Stomach smooth muscle (tissue), 2 donors: ENCODE measurements around the gene C9orf85.
"Not testable (repeated sequence)": the region's sequence is repeated elsewhere in the genome, so short reads cannot be mapped to it uniquely, and the experiment has no call there.

ENCODE experiments used
- H3K27ac ChIP-seq: one replicate; pipeline ENCODE4 v1.7.0; 2013; ENCODE audit warnings: mild to moderate bottlenecking, low read length, inconsistent platforms
- H3K27me3 ChIP-seq, 2 donors: one replicate each; pipeline ENCODE4 v1.7.0; 2013; ENCODE audit warnings: low read length in 2 of 2; ENCODE audit not compliant: insufficient read depth in 2 of 2, control insufficient read depth in 1 of 2
- H3K36me3 ChIP-seq, 2 donors: one replicate each; pipeline ENCODE4 v1.7.0; 2013; ENCODE audit warnings: low read length in 2 of 2; ENCODE audit not compliant: control insufficient read depth in 2 of 2, insufficient read depth in 2 of 2
- H3K4me1 ChIP-seq: one replicate; pipeline ENCODE4 v1.7.0; 2013; ENCODE audit warnings: low read length; ENCODE audit not compliant: control insufficient read depth, insufficient read depth
- H3K4me3 ChIP-seq, 2 donors: one replicate each; pipeline ENCODE4 v1.7.0; 2013; ENCODE audit warnings: low read length in 2 of 2
- H3K9ac ChIP-seq, 2 donors: one replicate each; pipeline ENCODE4 v1.7.0; 2013; ENCODE audit warnings: low read length in 2 of 2, mild to moderate bottlenecking in 1 of 2
- H3K9me3 ChIP-seq, 2 donors: one replicate each; pipeline ENCODE4 v1.7.0; 2013; ENCODE audit warnings: low read length in 2 of 2; ENCODE audit not compliant: control insufficient read depth in 2 of 2
- donor health status: healthy.
- donor health status: Pancreatic carcinoma.

Gene C9orf85

DNA sequence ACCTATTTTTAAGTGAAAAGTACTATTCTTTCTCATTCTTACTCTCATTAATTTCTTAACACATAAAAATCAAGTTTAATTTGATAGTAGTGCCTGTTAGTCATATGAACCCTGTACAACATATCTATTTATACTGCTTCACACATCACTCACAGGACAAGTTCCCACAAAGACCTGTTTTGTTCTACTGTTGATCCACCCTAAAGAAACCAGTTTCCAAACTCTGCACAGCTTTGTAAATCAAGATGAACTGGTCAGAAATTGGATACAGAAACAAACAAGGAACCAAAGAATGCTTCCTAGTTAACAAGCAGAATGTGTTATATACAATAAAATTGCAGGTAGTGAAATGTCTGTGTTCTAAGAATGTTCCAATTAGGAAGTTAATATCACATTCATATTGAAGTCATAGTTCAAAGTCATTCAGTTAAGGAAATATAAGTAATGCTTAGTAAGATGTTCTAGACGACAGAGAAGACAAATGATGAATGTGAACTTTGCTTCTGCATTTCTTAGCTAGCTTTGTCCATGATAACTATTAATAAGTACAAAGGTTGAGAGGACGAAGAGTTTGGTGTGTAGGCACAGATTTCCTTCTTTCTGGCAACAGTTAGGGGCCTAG lies 33.4 kb downstream of the C9orf85 start:
- H3K27me3 ChIP-seq = no peaks in the 10 kb centered on the region
- no peak overlapping the region for H3K4me3 ChIP-seq
- no peak overlapping the region for H3K9ac ChIP-seq
- H3K36me3 ChIP-seq = no peaks in the 10 kb centered on the region
- no peaks in the 10 kb centered on the region for H3K9me3 ChIP-seq
- H3K27ac ChIP-seq = no peak overlapping the region
- no peaks in the 10 kb centered on the region for H3K4me1 ChIP-seq

DNA sequence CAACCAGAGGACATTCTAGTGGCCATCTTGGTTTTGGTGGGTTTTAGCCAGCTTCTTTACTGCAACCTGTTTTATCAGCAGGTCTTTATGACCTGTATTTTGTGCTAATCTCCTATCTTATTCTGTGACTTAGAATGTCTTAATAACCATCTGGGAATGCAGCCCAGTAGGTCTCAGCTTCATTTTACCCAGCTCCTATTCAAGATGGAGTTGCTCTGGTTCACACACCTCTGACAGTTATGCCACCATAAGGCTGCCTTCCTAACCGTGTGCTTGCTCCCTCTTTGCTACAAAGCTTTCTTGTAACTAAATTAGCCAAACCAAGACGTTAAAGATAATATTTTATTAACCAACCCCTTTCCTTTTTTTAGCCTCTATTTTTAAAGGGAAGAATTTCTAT lies 43.2 kb downstream of the C9orf85 start:
- not testable (repeated sequence) for H3K27ac ChIP-seq, H3K4me1 ChIP-seq, H3K9me3 ChIP-seq, H3K9ac ChIP-seq, H3K36me3 ChIP-seq, H3K27me3 ChIP-seq, H3K4me3 ChIP-seq

DNA sequence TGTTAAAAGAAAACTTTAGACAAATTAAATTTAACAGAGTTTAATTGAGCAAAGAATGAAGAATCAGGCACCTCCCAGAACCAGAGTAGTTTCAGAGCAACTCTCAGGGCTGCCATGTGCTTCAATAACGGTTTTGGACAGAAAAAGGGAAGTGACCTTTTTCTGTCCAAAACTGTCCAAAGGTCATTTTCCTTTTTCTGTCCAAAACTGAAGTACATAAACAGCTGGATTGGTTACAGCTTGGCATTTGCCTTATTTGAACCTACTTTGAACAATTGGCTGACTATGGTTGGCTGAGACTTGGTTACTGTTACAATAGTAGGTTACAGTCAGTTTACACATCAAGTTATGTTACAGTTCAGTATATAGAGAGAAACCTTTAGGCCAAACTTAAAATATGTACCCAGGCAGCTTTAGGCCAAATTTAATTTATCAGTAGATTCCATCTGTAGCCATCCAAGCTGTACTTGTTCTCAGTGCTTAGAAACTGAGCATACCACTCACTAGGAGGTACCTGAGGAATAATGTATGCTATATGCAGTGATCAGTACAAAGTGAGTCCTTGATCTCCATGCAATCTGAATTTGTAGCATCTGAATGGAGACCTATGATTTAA lies 44.0 kb downstream of the C9orf85 start:
- Histone ChIP-seq H3K27ac (no peak overlapping the region), H3K9me3 (no peaks in the 10 kb centered on the region), H3K27me3 (no peaks in the 10 kb centered on the region), H3K4me3 (no peak overlapping the region), H3K9ac (no peak overlapping the region), H3K4me1 (no peaks in the 10 kb centered on the region), H3K36me3 (peaks cover 0 to 2% of the 10 kb centered on the region in 2 donors)

DNA sequence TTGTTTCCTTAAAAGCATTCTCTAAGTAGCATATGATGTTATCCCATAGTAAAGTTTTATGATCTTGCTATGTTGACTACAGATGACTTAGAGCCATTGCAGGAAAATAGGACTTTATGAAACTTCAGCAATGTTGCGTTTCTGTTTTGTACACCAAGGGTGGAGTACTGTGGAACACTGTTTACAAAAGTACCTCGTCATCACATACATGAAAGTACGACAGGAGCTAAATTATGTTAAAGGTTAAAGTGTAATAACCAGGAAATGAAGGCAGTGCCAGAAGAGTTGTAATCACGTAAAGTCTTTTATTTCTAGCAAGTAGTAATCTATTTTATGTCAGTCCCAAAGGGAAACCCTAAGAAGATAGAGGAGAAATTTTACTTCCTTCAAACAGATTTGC lies 50.9 kb downstream of the C9orf85 start:
- Histone ChIP-seq H3K9me3 (no peaks in the 10 kb centered on the region), H3K9ac (no peak overlapping the region), H3K36me3 (no peaks in the 10 kb centered on the region), H3K27me3 (no peaks in the 10 kb centered on the region), H3K27ac (no peak overlapping the region), H3K4me3 (no peak overlapping the region), H3K4me1 (no peaks in the 10 kb centered on the region)

DNA sequence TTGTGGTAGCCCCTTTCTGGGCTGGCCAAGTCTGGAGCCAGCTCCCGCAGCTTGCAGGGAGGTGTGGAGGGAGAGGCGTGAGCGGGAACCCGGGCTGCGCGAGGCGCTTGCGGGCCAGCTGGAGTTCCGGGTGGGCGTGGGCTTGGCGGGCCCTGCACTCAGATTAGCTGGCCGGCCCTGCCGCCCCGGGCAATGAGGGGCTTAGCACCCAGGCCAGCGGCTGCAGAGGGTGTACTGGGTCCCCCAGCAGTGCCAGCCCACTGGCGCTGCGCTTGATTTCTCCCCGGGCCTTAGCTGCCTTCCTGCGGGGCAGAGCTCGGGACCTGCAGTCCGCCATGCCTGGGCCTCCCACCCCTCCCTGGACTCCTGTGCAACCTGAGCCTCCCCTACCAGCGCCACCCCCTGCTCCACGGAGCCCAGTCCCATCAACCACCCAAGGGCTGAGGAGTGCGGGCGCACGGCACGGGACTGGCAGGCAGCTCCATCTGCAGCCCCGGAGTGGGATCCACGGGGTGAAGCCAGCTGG lies 52.1 kb downstream of the C9orf85 start:
- H3K9me3 ChIP-seq, H3K27me3 ChIP-seq: not testable (repeated sequence)

DNA sequence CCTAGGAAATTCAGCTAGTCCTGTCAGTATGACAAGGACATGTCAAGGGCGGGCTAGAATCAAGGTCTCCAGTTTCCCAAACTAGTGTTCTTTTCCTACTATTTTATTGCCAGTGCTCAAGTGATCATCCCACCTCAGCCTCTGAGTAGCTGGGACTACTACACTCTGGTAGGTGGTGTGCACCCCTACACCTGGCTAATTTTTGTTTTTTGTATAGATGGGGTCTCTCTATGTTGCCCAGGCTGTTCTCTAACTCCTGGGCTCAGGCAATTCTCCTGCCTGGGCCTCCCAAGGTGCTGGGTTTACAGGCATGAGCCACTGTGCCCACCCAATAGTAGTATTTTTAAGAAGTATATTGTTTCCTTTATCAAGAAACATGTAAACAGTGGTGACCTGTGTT lies 54.0 kb downstream of the C9orf85 start:
- Histone ChIP-seq H3K4me3 (no peak overlapping the region), H3K4me1 (no peaks in the 10 kb centered on the region), H3K9me3 (peaks cover 4% of the 10 kb centered on the region in 2 donors), H3K36me3 (peaks cover 0 to 2% of the 10 kb centered on the region in 2 donors), H3K9ac (no peak overlapping the region), H3K27me3 (no peaks in the 10 kb centered on the region), H3K27ac (no peak overlapping the region)

More for the DNA sequence above, 52.1 kb downstream of the C9orf85 start:
- not testable (repeated sequence) for H3K4me3 ChIP-seq, H3K9ac ChIP-seq, H3K27ac ChIP-seq, H3K4me1 ChIP-seq, H3K36me3 ChIP-seq

DNA sequence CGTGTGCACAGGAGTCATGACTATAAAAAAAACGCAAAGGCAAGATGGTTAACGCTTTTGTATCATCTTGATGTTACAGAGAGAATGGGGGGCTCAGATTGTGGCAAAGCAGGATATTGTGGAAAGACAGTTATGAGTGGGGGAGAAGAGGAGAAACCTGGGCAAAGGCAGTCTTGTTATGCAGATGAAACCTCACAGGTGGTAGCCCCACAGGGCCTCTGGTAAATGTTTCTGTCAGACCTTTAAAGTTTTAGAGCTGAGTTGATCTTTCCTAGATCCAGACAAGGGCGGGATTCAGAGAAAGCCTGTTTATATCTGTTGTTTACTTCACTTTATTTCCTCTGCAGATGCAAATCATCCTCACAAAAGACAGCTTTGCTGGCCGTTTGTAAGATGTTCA lies 55.2 kb downstream of the C9orf85 start:
- H3K9ac ChIP-seq = no peak overlapping the region
- peaks cover 0 to 2% of the 10 kb centered on the region in 2 donors for H3K36me3 ChIP-seq
- no peak overlapping the region for H3K4me3 ChIP-seq
- peaks cover 4% of the 10 kb centered on the region in 2 donors for H3K9me3 ChIP-seq
- H3K27me3 ChIP-seq = no peaks in the 10 kb centered on the region
- no peaks in the 10 kb centered on the region for H3K4me1 ChIP-seq
- H3K27ac ChIP-seq = no peak overlapping the region

DNA sequence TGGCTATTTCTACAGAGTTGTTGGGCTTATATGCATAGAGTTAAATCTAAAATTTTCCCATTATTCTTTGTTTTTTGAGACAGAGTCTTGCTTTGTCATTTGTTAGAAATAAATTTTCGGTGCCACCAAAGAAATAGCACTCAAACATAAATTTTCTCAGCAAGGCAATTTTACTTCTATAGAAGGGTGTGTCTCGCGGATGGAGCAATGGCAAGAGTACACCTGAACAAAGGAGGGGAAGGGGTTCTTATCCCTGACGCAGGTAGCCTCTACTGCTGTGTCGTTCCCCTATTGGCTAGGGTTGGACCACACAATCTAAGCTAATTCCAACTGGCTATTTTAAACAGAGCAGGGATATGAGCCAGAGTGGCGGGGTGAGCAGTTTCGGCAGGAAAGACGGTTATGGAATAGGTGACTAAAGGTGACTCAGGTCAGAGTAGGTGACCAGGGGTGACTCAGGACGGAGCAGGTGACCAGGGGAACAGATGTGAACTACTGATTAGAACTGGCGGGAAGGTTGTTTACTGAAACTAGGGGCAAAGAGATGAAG lies 57.2 kb downstream of the C9orf85 start:
- Histone ChIP-seq H3K9ac (no peak overlapping the region), H3K4me3 (no peak overlapping the region), H3K27ac (no peak overlapping the region), H3K4me1 (no peaks in the 10 kb centered on the region), H3K36me3 (peaks cover 0 to 2% of the 10 kb centered on the region in 2 donors), H3K27me3 (no peaks in the 10 kb centered on the region), H3K9me3 (peaks cover 4% of the 10 kb centered on the region in 2 donors)

DNA sequence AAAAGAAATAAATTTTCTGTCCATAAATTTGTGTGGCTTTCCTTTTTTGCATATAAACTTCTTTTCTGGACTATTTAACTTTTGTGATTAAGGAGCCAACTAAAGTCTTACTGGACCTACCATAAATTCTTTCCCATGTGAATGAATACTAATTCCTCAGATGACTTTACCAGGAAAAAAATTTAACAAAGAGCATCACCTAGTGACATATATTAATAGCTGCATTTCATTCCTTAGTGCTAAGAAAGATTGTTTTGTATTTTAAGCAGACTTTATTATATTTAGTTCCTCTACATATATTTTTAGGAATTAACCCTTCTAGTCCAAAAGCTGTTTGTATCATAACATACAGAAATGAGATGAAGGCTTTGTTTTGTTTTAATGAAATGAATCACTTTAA lies 64.4 kb downstream of the C9orf85 start:
- Histone ChIP-seq H3K4me1 (no peaks in the 10 kb centered on the region), H3K9me3 (no peaks in the 10 kb centered on the region), H3K9ac (no peak overlapping the region), H3K27me3 (no peaks in the 10 kb centered on the region), H3K27ac (no peak overlapping the region), H3K4me3 (no peak overlapping the region), H3K36me3 (peaks cover 0 to 3% of the 10 kb centered on the region in 2 donors)

DNA sequence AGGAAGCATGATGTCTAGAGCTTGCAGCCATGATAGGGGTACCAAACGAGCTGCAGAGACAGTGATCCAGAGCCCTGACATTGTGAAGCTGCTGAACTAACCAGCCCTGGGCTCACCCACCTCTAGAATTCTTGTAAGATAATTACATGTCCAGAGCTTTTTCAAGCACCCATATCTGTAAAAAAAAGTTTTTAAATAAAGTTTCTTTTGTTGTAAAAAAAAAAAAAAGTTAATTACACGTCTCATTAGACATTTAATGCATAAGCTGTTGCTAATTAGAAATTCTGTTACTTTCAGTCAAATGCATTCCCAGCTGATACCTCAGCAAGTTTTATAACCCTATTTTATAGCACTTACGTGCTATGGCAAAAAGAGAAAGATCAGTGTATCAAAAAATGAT lies 65.6 kb downstream of the C9orf85 start:
- no peaks in the 10 kb centered on the region for H3K27me3 ChIP-seq
- peaks cover 0 to 3% of the 10 kb centered on the region in 2 donors for H3K36me3 ChIP-seq
- H3K9me3 ChIP-seq = no peaks in the 10 kb centered on the region
- no peaks in the 10 kb centered on the region for H3K4me1 ChIP-seq
- no peak overlapping the region for H3K4me3 ChIP-seq
- H3K9ac ChIP-seq = no peak overlapping the region
- no peak overlapping the region for H3K27ac ChIP-seq
